ENCODE measurements around the gene IL1R1. TPM values are rescaled to one million over a fixed set of nuclear protein-coding genes. Genes with fewer than 3 reads are reported as not detected.

The IL1R1 gene
- total RNA-seq, 2 experiments from 2014 or later: 5.7 to 6.7 TPM

DNA sequence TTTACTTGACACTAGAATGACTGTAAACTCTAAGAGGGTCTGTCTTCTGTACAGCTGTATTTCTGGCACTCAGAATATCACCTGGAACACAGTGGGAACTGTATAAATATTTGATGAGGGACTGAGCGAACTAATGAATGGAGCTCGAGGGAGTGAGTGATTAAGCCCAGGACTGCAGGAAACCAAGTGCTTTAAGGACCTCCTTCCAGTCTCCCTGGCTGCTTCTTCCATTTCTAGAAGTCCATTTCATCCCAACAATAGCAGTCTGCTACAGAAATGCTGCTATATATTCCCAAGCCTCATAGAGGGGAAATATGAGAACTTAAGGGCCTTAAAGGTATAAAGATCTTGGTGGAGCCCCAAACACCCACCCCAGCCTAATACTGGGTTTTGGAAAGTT, 41.5 kb downstream of the IL1R1 start:
- CTCF ChIA-PET: interaction anchor here (1.4 to 1.9 kb wide), 3 partner anchors 57 to 178 kb away, joined by 3 to 7 read pairs (median 6); no protein-coding TSS in a partner anchor
- Mint-ChIP-seq H3K27ac (no peak overlapping the region), H3K27me3 (ENCODE audit: low read depth) (peaks cover 17% of the 10 kb centered on the region), H3K36me3 (ENCODE audit: low read depth) (peaks cover 4% of the 10 kb centered on the region), H3K4me3 (no peak overlapping the region), H3K4me1 (ENCODE audit: low read depth) (peaks cover 21% of the 10 kb centered on the region), H3K9me3 (no peaks in the 10 kb centered on the region)
- no peak for DNase-seq
- intact Hi-C loops (cut with micrococcal nuclease): loop anchor here (2.0 kb wide), 1 partner anchor 259 kb away; no protein-coding TSS in a partner anchor

DNA sequence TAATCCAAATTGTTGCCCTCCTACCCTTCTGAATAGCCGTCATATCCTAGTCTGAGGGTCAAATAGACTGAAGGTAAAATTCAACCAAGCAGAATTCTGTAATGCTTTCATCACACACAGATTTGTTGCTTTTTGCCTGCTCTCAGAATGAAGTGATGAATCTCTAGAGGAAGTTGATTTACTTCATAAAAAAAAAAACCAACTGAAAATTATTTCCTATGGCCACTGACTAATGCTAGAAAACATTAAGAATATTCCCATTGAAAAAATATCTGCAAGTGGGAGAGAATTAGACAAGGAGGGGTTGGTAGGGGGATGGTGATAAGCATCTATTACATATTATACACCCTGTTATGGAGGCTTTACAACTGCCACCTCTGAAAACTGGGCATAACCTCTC, 42.0 kb downstream of the IL1R1 start:
- H3K9me3 Mint-ChIP-seq: no peaks in the 10 kb centered on the region
- CTCF ChIA-PET: interaction anchor here (0.6 to 1.9 kb wide), 6 partner anchors 18 to 158 kb away, joined by 3 to 7 read pairs (median 4); no protein-coding TSS in a partner anchor
- peaks cover 17% of the 10 kb centered on the region for H3K27me3 Mint-ChIP-seq (ENCODE audit: low read depth)
- DNase-seq: no peak
- intact Hi-C loops (cut with micrococcal nuclease): loop anchor here (2.0 kb wide), 1 partner anchor 258 kb away; no protein-coding TSS in a partner anchor
- no peak overlapping the region for H3K4me3 Mint-ChIP-seq
- peaks cover 21% of the 10 kb centered on the region for H3K4me1 Mint-ChIP-seq (ENCODE audit: low read depth)
- no peak overlapping the region for H3K27ac Mint-ChIP-seq
- peaks cover 4% of the 10 kb centered on the region for H3K36me3 Mint-ChIP-seq (ENCODE audit: low read depth)

DNA sequence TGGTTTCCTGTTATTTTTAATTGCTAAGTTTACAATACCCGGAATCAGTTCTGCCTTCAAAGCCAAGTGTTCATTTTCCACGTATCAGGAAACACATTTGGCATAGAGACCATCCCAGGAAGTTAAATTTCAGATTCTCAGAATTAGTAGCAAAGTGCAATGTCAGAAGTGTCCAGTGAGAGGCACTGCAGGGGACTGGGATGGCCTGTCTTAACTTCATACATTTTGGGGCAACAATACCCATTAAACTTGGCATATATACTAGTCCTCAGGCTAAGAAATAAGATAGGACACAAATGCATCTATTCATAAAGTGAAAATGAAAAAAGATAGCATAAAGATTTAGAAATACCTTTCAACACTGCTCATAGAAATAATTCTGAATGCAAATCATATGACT, 42.8 kb downstream of the IL1R1 start:
- Mint-ChIP-seq H3K36me3 (ENCODE audit: low read depth) (peaks cover 4% of the 10 kb centered on the region), H3K9me3 (no peaks in the 10 kb centered on the region), H3K27ac (no peak overlapping the region), H3K27me3 (ENCODE audit: low read depth) (peaks cover 19% of the 10 kb centered on the region), H3K4me1 (ENCODE audit: low read depth) (peaks cover 21% of the 10 kb centered on the region), H3K4me3 (no peak overlapping the region)
- CTCF ChIA-PET: interaction anchor here (0.6 to 3.2 kb wide), 8 partner anchors 19 to 165 kb away, joined by 3 to 23 read pairs (median 4); no protein-coding TSS in a partner anchor
- DNase-seq: peak; percentile 52
- intact Hi-C loops (cut with micrococcal nuclease): loop anchor here (1.0 to 2.0 kb wide), 2 partner anchors 55 to 257 kb away; no protein-coding TSS in a partner anchor

DNA sequence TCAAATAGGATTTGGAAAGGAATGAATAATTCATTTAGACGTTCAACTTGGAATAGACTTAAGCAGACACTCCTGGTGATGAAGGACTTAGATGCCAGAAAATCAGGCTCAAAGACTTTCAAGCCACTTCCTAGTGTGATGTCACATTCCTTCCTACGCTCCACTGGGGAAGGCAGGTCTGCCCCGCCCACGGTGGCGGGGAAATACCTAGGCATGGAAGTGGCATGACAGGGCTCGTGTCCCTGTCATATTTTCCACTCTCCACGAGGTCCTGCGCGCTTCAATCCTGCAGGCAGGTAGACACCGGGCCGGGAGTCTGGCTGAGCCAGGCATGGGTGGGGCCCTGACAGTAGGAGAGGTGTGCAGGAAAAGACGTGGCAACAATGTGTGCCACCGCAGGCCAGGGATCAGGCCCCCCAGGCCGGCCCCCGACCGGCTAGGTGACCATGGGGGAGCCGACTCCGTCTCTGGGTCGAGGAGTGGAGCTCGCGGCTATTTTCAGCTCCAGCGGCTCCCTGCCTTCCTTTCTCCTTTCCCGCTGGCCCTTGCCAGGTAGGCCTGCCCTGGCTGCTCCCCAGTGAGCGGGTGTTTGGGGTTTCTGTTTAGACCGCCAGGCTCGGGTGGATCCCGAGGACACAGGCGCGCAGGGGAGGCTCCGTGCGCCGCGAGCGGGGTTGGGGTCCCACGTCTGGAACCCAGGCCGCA, 44.4 kb downstream of the IL1R1 start, which contains the start of gene IL1RL2:
IL1RL2 (plus strand) TSS at position 233 of the 705 bp plus-strand sequence. CDS start 845 bp downstream, outside the sequence.
- no peaks in the 10 kb centered on the region for H3K9me3 Mint-ChIP-seq
- intact Hi-C loops (cut with micrococcal nuclease): no loop called here
- peak; percentile 25 for DNase-seq
- H3K27me3 Mint-ChIP-seq (ENCODE audit: low read depth): peaks cover 24% of the 10 kb centered on the region
- H3K36me3 Mint-ChIP-seq (ENCODE audit: low read depth): peaks cover 4% of the 10 kb centered on the region
- H3K4me1 Mint-ChIP-seq (ENCODE audit: low read depth): peaks cover 21% of the 10 kb centered on the region
- CTCF ChIA-PET: interaction anchor here (0.6 to 3.2 kb wide), 3 partner anchors 39 to 53 kb away, joined by 3 to 23 read pairs (median 4); no protein-coding TSS in a partner anchor
- H3K4me3 Mint-ChIP-seq: peak within 1 kb of the TSS; percentile 70
- H3K27ac Mint-ChIP-seq: peak within 1 kb of the TSS; percentile 57

DNA sequence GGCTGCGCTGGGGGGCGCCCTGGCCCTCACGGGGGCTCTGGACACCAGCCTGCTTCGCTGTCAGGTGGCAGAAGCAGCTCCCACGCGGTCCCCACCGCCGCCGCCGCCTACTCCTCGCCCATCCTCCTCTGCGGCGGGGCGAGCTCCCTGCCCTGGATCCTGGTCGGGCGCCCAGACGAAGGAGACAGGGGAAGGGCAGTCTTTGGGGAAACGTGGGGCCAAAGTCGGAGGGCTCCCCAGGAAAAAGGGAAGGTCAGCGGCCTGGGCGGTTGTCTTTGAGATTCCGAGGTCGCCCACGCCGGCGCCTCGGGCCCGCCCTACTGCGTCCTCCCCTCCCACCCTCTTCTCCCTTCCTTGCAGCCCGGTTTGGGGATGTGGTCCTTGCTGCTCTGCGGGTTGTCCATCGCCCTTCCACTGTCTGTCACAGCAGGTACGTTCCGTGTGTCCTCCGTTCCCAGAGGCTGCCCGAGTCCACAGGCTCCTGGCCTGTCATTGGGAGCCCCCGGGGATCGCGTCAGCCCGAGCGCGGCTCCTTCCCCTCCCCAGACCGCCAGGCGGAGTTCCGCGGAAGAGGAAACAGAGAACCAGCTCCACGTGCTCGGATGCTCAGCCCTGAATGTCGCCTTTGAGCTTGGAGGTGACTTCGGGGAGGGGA, 45.1 kb downstream of the IL1R1 start:
- Mint-ChIP-seq H3K27ac (peak overlapping the region; percentile 57), H3K4me1 (ENCODE audit: low read depth) (peaks cover 21% of the 10 kb centered on the region), H3K36me3 (ENCODE audit: low read depth) (peaks cover 4% of the 10 kb centered on the region), H3K27me3 (ENCODE audit: low read depth) (peaks cover 28% of the 10 kb centered on the region), H3K4me3 (peak overlapping the region; percentile 70), H3K9me3 (no peaks in the 10 kb centered on the region)
- DNase-seq: peak; percentile 67
- CTCF ChIA-PET: interaction anchor here (0.6 to 3.2 kb wide), 5 partner anchors 21 to 303 kb away, joined by 3 to 23 read pairs (median 4); no protein-coding TSS in a partner anchor
- intact Hi-C loops (cut with micrococcal nuclease): no loop called here

DNA sequence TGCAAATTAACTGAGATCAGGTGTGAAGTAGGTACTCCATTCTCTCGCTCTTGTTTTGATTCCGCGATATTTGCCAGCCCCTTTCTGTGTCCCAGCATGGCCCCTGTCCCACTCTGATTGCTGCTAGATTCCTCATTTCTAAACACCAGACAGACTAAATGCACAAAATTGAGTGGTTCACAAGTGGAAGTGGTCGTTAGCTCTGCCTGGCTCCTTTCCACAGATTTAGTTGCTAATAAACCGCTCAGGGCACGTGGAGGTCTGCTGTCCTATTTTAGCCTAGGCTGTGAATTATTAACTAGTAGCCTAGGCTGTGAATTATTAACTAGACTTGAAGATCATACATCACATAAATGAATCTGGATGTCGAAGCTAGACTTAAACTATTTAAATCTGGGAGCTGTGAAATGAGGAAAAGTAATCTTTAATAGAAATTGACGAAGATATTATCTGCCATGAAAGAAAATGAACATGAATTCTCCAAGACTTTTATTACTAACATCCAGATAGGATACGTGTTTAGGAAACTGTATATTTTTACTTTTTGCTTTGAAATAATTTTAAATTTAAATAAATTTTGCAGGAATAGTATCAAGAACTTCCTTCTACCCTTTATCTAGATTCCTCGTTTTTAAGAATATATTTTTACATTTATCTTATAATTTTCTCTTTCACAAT, 48.0 kb downstream of the IL1R1 start:
- no peak overlapping the region for H3K27ac Mint-ChIP-seq
- H3K4me1 Mint-ChIP-seq (ENCODE audit: low read depth): peaks cover 18% of the 10 kb centered on the region
- no peak for DNase-seq
- H3K4me3 Mint-ChIP-seq: no peak overlapping the region
- CTCF ChIA-PET: no interaction called here
- peaks cover 4% of the 10 kb centered on the region for H3K36me3 Mint-ChIP-seq (ENCODE audit: low read depth)
- H3K27me3 Mint-ChIP-seq (ENCODE audit: low read depth): peaks cover 37% of the 10 kb centered on the region
- intact Hi-C loops (cut with micrococcal nuclease): no loop called here
- H3K9me3 Mint-ChIP-seq: no peaks in the 10 kb centered on the region

DNA sequence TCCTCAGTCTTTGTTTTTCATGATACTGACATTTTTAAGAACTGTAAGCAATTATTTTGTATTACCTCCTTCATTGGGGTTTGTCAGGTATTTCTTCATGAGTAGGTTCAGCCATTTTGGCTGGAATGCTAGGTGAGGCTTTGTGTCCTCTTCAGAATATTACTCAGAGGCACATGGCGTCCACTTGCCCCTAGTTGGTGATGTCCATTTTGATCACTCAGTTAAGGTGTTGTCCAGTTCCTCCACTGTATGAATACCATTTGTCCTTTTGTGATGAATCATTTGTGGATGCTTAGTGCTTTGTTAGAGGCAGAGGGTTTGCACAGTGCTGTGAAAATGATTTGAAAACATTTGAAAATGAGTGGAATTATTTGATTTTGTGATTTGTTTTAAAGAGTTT, 49.0 kb downstream of the IL1R1 start:
- no peak for DNase-seq
- CTCF ChIA-PET: no interaction called here
- Mint-ChIP-seq H3K27me3 (ENCODE audit: low read depth) (peaks cover 33% of the 10 kb centered on the region), H3K9me3 (no peaks in the 10 kb centered on the region), H3K36me3 (ENCODE audit: low read depth) (peaks cover 4% of the 10 kb centered on the region), H3K27ac (no peak overlapping the region), H3K4me1 (ENCODE audit: low read depth) (peaks cover 14% of the 10 kb centered on the region), H3K4me3 (no peak overlapping the region)
- intact Hi-C loops (cut with micrococcal nuclease): no loop called here

DNA sequence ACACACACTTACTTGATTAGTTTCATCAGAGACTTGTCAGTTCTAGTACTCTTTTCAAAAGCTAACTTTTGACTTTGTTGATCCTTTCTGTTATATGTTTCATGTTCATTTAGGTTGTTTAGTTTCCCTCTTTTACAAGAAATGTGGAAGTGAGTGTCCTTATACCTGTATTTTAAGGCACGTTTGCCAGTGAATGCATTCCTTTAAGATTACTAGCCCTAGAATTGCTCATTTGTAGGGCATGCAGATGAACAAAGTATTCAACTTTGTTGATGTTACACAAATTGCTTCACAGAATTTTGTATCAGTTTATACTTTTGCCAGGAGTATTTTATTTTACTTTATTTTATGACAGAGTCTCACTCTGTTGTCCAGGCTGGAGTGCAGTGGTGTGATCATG, 50.5 kb downstream of the IL1R1 start:
- CTCF ChIA-PET: no interaction called here
- Mint-ChIP-seq H3K27me3 (ENCODE audit: low read depth) (peaks cover 29% of the 10 kb centered on the region), H3K9me3 (no peaks in the 10 kb centered on the region), H3K27ac (no peak overlapping the region), H3K36me3 (ENCODE audit: low read depth) (peaks cover 1% of the 10 kb centered on the region), H3K4me1 (ENCODE audit: low read depth) (peaks cover 4% of the 10 kb centered on the region), H3K4me3 (no peak overlapping the region)
- DNase-seq: no peak
- intact Hi-C loops (cut with micrococcal nuclease): no loop called here

DNA sequence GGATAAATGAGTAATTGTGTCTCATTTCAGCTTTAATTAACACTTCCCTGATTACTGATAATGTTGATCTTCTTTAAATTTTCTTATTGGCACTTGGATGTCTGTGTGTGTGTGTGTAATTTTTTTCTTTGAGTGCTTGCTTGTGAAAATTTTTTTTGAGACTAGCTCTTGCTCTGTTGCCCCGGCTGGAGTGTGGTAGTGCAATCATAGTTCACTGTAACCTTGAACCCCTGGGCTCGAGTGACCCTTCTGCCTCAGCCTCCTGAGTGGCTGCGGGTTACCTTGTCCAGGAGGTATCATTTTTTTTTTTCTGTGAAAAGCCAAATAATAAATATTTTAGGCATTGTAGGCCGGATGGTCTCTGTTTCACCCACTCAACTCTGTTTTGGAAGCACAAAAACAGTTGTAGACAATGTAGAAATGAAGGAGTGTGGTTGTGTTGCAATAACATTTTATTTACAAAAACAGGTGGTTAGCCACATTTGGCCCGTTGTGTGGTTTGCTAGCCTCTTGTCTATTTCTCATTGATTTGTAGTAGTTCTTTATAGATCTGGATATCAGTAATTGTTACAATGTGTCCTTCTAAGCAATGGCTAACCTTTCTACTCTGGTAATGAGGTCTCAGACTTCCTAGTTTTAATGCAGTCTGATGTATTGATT, 52.2 kb downstream of the IL1R1 start:
- no peak for DNase-seq
- H3K4me3 Mint-ChIP-seq: no peak overlapping the region
- H3K36me3 Mint-ChIP-seq (ENCODE audit: low read depth): no peaks in the 10 kb centered on the region
- peaks cover 27% of the 10 kb centered on the region for H3K27me3 Mint-ChIP-seq (ENCODE audit: low read depth)
- intact Hi-C loops (cut with micrococcal nuclease): no loop called here
- no peaks in the 10 kb centered on the region for H3K4me1 Mint-ChIP-seq (ENCODE audit: low read depth)
- H3K27ac Mint-ChIP-seq: no peak overlapping the region
- no peaks in the 10 kb centered on the region for H3K9me3 Mint-ChIP-seq
- CTCF ChIA-PET: interaction anchor here (0.6 kb wide), 1 partner anchor 311 kb away, joined by 3 read pairs; no protein-coding TSS in a partner anchor

DNA sequence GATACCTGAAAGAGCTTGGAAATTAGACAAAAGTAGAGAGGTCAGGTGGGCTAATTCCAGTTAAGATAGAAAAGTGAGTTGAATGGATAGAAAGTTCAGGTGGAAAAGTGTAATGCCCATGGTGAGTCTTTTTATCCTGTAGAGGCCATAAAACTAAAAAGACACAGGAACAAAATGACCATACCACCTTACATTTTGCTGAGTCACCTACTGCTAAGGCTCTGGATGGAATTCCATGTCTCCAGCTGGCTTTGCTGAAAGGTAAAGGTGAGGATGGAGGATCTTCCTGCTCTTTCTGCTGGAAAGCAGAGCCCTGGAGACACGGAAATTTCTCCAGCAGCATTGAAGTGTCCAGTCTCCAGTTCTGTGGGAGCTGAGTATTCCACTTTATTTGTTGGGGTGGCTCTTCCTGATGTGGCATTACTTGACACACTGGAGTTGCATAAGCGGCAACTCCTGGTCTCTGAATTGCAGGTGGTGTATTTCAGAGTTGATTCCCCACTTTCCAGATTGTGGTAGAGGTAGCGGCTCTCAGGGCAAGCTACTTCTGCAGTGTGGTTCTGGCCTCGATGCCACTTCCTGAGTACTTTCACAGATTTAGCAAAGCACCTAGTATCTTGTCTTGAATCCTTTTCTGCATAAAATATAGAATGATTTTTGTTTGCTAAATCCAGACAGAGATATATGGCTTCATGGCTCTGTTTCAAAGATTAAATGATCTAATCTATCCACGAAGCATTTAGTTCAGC, 55.0 kb downstream of the IL1R1 start:
- Mint-ChIP-seq H3K9me3 (no peaks in the 10 kb centered on the region), H3K4me3 (no peak overlapping the region), H3K27me3 (ENCODE audit: low read depth) (peaks cover 20% of the 10 kb centered on the region), H3K27ac (no peak overlapping the region), H3K4me1 (ENCODE audit: low read depth) (no peaks in the 10 kb centered on the region), H3K36me3 (ENCODE audit: low read depth) (no peaks in the 10 kb centered on the region)
- intact Hi-C loops (cut with micrococcal nuclease): no loop called here
- CTCF ChIA-PET: interaction anchor here (1.1 to 3.1 kb wide), 2 partner anchors 28 to 43 kb away, joined by 3 to 12 read pairs; no protein-coding TSS in a partner anchor
- no peak for DNase-seq

DNA sequence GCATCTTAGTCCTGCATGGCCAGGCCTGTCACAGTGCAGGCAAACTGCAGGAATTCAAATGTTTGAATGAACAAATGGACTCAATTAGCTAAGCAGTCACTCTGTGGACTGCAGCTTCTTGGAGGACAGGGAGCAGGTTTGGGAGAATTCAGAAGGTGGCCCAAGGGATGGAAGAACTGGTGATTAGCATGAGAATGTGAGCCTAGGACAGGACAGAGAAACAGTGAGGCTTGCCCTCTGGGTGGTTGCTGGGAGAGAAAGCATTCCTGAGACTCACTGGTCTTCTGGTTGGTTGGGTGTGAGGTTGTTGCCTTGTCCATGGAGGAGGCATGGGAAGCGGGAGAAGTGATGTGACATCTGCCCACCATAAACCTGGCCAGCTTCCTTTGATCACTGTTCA, 58.0 kb downstream of the IL1R1 start:
- intact Hi-C loops (cut with micrococcal nuclease): no loop called here
- Mint-ChIP-seq H3K27ac (no peak overlapping the region), H3K36me3 (ENCODE audit: low read depth) (peaks cover 4% of the 10 kb centered on the region), H3K4me1 (ENCODE audit: low read depth) (no peaks in the 10 kb centered on the region), H3K4me3 (no peak overlapping the region), H3K9me3 (peaks cover 9% of the 10 kb centered on the region), H3K27me3 (ENCODE audit: low read depth) (peaks cover 13% of the 10 kb centered on the region)
- CTCF ChIA-PET: interaction anchor here (1.6 kb wide), 1 partner anchor 9 kb away, joined by 5 read pairs; no protein-coding TSS in a partner anchor
- DNase-seq: no peak

Data from activated naive CD4-positive, alpha-beta T cell treated with anti-CD3 and anti-CD28 coated beads for 36 hours (primary cell).